Stimulated activated CD8-positive, alpha-beta memory T cell treated with anti-CD3 and anti-CD28 coated beads, Interleukin-15, amount 100 ng/mL, for 24 hours (primary cell): ENCODE measurements around the gene INSIG1.

Source experiments
- DNase-seq: peaks from one replicate; pipeline ENCODE4 v3.0.0-alpha.2; 2020; ENCODE audit warnings: low read depth

The INSIG1 gene

DNA sequence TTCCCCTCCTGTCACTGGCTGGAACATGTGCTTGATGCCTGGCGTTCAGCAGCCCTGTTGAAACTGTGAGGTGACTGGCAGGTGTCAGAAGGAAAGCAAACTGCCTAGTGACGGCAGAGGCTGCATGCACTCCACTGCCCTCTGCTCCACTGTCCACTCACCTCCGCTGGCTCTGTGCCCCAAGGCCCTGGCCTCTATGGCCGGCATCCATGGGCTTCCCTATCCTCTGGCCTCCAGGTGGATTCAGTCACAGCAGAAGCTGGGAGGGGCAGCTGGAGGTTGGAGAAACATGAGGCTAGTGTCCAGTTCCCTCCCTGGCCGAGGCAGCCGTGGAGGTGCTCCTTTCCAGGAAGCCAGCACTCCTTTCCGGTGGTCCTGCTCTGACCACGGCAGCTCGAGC lies 31.2 kb upstream of the INSIG1 start:
- DNase-seq, result no peak

- no peak for DNase-seq
These were observed 30.7 kb upstream of the INSIG1 start for GRCh38 chr7:155267023-155267422.

DNA sequence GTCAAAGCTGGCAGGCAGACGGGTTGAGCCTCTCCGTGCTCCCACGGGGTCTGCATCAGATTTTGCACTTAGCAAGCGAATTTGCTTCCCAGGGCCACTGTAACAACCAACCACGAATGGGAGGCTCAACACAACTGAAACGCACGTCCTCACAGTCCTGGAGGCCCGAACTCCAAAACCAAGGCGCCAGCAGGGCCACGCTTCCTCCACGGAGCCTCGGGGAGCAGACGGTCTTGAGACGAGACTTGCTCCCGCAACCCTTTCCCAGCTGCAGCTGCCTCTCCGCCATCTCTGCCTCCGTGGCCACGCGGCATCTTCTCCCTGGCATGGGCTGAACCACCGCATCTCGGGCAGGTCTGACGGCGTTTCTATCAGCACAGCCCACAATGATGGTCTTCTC lies 30.2 kb upstream of the INSIG1 start:
- no peak for DNase-seq

GRCh38 chr7:155268211-155268610 lies 29.5 kb upstream of the INSIG1 start:
- no peak for DNase-seq

DNA sequence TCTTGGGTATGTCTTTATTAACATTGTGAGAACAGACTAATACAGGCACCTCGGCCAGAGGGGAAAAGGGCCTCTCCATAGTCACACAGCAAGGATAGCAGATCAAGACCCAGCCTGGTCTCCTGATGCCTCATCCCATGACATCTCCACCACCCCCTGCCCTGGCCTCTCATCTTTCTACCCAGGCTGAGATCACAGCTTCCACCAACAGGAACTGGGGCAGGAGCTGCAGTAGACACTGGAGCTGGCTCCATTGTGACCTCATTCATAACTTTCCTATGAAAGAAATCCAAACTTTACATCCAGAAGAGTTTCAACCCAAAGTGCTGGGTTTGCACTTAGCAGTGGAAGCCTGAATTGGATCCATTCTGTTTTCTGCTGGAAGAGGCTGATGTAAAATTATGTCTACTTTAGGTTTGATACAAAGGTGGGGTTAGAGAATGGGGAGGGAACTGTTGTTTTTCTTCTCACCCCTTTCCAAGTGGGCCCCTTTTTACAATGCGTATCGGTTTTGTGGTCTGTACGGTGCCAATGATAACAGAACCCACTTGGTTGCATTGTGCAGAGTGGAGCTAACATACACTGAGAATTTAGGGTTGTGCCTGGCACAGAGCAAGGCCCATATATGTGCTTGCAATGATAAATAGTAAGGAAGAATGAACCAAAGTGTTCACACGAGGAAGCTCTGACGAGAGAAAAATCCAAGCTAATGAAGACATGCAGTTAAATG lies 28.6 kb upstream of the INSIG1 start:
- no peak for DNase-seq

DNA sequence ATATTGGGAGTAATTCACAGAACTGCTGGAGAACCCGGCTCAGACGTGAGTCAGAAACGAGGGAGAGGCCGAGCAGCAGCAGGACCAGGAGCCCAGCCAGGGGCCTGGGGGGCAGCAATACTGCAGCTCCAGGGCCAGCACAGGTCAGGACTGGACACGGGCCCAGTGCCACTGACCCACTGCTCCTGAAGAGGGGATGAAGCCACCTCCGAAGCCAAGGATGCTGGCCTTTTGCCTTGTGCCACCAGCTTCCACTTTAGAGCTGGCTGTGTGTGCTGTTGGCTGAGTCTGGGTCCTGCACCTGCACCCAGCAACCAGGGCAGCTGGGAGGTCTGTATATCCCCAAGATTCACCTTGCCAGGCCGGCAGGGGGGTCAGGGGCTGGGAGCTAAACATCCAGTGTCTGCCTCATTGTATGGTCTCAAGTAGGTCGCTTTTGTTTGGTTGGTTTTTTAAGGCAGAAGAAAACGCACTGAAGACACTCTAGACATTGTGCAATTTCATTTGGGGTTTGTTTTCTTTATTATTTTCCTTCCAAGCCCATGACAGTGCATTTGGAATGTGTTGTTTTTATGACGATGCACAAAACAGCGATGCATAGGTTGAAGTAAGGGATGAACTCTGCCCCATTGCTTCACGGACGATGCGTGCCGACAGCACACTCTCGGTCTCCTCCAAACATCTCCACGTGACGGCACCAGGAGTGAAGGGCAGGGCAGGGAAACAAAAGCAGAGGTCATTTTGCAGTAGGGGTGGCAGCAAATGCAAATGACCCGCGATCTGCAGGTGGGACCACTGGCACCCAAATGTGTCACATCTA lies 27.7 kb upstream of the INSIG1 start:
- DNase-seq, result no peak

GRCh38 chr7:155270861-155271260 lies 26.8 kb upstream of the INSIG1 start:
- DNase-seq, result no peak

- no peak for DNase-seq
These were observed 22.9 kb upstream of the INSIG1 start for GRCh38 chr7:155274633-155275355.

DNA sequence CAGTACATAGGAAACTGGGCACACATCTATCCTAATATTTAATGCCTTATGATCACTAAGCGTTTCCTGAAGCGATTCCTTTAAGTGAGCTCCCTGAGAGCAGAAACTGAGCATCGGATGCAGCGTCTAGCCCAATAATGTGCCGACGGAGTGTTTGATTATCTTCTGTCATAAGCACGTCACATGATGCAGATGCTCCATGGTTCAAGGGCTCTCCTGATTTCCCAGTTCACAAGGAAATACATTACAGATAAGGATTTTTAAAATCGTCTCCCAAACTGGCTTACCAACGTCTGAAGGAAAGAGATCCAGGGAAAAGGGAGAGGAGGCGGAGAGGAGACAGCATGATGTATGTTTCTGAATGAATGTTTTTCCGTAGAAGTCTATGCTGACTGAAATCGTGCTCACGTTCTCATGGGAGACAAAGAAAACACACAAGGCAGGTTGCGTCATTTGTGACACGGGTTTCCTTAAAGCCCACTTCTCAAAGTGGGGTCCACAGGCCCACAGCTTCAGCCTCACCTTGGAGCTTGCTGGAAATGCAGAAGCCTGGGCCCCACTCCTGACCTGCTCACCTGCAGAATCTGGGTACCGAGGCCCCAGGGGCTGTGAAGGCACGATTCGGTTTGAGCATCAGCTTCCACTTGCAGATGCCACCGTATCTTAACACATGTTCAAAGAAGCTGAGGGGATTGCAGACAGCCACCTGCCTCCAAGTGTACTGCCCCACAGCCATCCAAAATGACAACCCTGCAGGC lies 21.5 kb upstream of the INSIG1 start:
- DNase-seq, result no peak

- no peak for DNase-seq
These were observed 20.8 kb upstream of the INSIG1 start for GRCh38 chr7:155276800-155277375.

- no peak for DNase-seq
These were observed 20.2 kb upstream of the INSIG1 start for GRCh38 chr7:155277385-155277994.

DNA sequence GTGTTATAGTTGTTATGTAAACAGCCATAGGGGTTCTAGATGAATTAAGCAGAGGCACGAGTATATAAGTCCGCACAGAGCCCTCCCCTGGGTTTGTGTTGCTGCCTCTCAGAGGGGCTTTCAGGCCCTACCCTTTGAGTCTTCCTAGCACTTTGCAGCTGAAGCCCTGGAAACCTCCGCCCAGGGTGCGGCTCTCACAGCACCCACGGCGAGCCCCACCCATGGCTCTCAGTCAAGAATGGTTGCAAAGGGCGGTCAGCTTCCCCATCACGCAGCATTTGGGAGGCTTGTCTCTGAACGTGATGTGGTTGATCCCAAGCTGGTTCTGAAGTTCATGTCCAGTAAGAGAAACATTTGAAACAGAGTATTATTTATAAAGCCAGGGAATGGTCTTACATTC lies 18.8 kb upstream of the INSIG1 start:
- DNase-seq, result no peak

- DNase-seq, result no peak
These were observed 17.8 kb upstream of the INSIG1 start for GRCh38 chr7:155279787-155280445.

DNA sequence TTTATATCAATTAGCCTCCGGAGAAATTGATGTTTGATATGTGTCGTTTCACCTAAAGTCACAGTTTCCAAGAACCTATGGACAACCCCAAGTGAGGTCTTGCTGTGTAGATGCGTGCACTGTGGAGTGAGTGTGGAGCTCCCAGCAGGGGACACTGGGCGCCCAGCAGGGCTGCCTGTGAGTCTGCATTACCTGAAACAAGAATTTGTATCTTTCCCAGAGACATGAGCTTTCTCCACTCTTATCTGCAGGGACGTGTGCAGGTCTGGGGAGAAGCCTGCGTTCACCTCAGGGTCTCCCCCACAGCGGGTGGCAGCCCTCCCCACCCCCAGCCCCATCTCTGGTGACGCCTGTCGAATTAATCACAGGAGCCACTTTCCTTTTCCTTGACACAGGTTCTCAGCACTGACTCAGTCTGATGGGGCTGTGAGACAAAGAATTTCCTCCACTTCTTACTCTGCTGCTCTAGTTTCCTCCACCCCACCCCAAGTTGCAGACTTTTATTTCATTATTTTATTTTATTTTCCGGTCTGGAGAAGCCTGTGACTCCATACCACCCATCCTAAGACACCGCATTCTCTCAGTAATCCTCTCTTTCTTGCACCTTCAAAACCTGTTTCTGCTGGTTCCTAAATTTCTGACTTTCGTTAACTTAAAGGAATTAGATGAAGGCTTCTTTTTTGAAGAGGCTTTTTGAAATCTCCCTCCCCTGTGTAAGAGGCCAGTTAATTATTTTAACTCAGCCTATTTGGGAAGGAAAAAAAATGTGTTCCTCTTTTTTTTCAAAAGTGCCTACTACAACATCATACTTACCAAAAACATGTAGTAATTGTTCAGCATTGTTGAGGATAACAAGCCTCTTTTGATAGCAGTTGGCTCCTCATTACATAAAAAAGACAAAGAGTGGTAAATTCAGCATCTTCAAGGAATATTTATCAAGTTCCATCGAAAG lies 17.0 kb upstream of the INSIG1 start:
- DNase-seq, result no peak

- no peak for DNase-seq
These were observed 16.2 kb upstream of the INSIG1 start for GRCh38 chr7:155281398-155281969.

DNA sequence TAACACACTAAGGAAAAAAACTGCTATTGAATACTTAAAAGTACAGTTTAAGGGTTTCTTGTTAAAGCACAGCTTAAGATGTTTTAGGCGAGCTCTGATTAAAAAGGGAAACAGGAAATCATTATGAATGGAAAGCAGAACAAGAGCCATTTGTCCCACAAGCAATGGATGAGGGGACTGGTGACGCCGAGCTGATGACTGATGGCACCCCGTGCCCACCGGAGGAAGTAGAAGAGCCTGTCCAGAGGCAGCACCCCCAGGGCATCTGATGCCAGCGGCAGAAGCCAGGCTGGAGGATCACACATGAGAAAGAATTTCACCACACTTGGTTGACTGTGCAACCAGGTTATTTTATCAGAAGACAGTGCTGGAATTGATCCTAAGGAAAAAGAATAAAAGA lies 15.0 kb upstream of the INSIG1 start:
- no peak for DNase-seq

GRCh38 chr7:155283565-155284194 lies 14.0 kb upstream of the INSIG1 start:
- DNase-seq, result no peak

DNA sequence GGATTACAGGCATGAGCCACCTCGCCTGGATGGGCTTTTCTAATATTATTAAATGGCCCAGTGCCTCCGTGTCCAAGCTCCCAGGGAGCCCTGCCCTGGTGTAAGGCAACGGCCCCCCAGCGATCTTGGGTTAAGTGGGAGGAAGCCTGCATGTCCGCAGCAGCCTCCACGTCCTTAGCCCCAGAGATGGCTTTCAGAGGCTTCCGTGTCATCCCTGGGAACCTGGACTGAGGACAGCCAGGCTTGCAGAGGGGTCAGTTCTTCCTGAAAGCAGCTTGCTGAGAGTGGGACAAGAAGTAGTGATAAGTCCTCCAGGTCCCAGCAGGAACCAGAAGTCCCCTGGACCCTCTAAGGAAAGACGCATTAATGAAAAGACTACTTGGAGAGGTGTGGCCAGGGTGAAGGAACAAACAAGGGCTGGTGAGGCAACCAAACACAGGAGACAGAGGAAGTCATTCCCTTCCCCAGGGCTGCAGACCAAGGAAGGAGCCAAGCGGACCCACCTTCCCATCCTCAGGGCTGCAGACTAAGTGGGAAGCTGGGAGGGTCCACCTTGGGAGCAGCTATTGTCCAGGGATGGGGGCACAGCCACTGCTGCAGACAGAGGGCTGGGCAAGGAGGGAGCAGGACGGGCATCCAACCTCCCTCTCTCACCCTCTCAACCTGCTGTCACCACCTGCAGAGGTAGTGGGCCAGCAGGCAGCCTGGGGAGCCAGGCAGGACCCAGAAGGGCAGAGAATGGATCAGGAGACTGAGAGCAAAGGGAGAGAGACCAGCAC lies 13.0 kb upstream of the INSIG1 start:
- DNase-seq, result no peak
